ENCODE data around the gene NENF.
A peak's percentile ranks its signal among the peaks of the same experiment; 100 is the strongest.
"Not testable (repeated sequence)": the region's sequence is repeated elsewhere in the genome, so short reads cannot be mapped to it uniquely, and the experiment has no call there.

NENF gene

DNA sequence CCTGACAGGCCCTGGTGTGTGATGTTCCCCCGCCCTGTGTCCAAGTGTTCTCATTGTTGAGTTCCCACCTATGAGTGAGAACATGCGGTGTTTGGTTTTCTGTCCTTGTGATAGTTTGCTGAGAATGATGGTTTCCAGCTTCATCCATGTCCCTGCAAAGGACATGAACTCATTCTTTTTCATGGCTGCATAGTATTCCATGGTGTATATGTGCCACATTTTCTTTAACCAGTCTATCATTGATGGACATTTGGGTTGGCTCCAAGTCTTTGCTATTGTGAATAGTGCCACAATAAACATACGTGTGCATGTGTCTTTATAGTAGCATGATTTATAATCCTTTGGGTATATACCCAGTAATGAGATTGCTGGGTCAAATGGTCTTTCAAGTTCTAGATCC lies 43.1 kb downstream of the NENF start:
- H3K36me3 Mint-ChIP-seq; DNase-seq; H3K27ac Mint-ChIP-seq; ATAC-seq (replicated peaks); H3K9me3 Mint-ChIP-seq; H3K4me3 Mint-ChIP-seq: not testable (repeated sequence)
- Mint-ChIP-seq H3K27me3 (peaks cover 13 to 24% of the 10 kb centered on the region in 2 donors), H3K4me1 (peaks cover 8 to 19% of the 10 kb centered on the region in 2 donors)

- Mint-ChIP-seq H3K4me1 (peaks cover 11 to 27% of the 10 kb centered on the region in 2 donors), H3K27me3 (peaks cover 15 to 19% of the 10 kb centered on the region in 2 donors), H3K9me3 (no peaks in the 10 kb centered on the region), H3K4me3 (peak overlapping the region in 1 of 2 donors; percentile 45), H3K36me3 (no peaks in the 10 kb centered on the region), H3K27ac (no peak overlapping the region)
- DNase-seq, result peak; percentile 71
- ATAC-seq (replicated peaks), result peak; percentile 95
Measured at GRCh38 chr1:212477014-212477679, 44.4 kb downstream of the NENF start.

DNA sequence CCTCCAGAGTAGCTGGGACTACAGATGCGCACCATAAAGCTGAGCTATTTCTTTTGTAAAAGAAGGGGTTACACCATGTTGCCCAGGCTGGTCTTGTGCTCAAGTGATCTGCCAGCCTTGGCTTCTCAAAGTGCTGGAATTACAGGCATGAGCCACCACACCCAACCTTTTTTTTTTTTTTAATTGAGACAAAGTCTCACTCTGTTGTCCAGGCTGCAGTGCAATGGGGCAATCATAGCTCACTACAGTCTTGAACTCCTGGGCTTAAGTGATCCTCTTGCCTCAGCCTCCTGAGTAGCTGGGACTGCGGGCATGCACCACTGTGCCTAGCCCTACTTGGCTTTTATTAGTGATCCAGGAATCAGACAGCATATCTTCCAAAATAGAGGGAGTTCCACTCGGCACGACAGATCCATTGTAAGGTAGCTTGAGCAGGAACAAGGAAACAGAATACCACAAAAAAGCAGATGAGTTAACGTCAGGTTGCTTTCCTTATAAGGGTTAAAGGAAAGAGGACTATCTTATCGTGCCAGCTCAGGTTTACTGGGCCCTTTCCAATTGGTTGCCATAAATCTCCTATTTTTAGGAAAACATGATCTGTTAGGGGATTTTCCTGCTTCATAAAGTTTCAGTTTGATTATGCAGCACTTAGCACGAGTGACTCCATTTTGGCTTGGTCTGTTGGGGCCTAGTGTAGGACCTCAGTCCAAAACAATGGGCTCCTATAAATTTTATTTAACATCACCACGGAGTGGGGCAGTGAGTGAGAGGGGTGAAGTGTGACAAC lies 45.2 kb downstream of the NENF start:
- Mint-ChIP-seq H3K9me3 (no peaks in the 10 kb centered on the region), H3K27ac (no peak overlapping the region), H3K4me3 (peak overlapping the region in 1 of 2 donors; percentile 45), H3K4me1 (peaks cover 13 to 34% of the 10 kb centered on the region in 2 donors), H3K36me3 (no peaks in the 10 kb centered on the region), H3K27me3 (peaks cover 11 to 17% of the 10 kb centered on the region in 2 donors)
- ATAC-seq (replicated peaks) (peak in 1 of 2 donors; percentile 16), DNase-seq (no peak)

DNA sequence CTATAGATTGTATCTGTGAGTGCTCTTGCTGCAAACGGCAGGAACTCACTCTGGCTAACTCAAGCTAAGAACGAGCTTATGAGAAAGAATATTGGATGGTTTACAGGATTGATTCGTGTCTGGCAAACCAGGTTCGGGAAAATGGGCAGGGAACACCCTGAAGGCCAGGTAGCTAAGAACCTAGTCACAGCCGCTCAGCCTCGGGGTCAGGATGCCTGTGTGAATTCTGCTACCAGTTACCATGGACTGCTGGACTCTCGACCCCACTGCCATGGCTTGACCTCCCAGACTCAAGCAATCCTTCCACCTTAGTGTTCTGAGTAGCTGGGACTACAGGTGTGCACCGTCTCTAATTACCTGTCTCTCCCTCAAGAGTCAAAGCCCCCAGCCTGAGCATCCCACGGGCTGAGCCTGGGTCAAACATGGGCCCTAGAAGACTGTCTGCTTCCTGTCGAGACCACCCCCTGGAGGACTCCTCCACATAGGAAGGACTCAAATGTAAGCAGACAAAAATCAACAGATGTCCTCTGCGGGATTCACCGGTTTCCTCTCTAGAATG lies 45.8 kb downstream of the NENF start:
- peaks cover 13 to 37% of the 10 kb centered on the region in 2 donors for H3K4me1 Mint-ChIP-seq
- H3K27ac Mint-ChIP-seq, result no peak overlapping the region
- no peaks in the 10 kb centered on the region for H3K36me3 Mint-ChIP-seq

DNA sequence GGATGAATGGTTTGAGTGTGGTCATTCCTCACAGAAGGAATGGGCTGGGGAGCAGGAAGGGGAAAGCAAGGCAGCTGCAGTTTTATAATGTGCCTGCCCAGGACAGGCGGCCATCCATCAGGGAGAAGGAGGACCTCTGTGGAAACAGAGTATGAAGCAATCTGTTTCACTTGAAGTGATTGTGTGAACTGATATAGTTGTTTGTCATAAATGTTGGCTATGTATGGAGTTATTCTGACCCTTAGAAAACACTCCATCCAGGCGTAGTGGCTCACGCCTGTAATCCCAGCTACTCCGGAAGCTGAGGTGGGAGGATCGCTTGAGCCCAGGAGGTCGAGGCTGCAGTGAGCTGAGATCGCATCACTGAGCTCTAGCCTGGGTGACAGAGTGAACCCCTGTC lies 46.5 kb downstream of the NENF start:
- Mint-ChIP-seq H3K4me3 (no peak overlapping the region), H3K27ac (no peak overlapping the region)
- DNase-seq, result no peak

More for the DNA sequence above, 45.8 kb downstream of the NENF start:
- no peak for DNase-seq
- ATAC-seq (replicated peaks), result no peak
- Mint-ChIP-seq H3K27me3 (peaks cover 11 to 17% of the 10 kb centered on the region in 2 donors), H3K9me3 (no peaks in the 10 kb centered on the region), H3K4me3 (no peak overlapping the region)

DNA sequence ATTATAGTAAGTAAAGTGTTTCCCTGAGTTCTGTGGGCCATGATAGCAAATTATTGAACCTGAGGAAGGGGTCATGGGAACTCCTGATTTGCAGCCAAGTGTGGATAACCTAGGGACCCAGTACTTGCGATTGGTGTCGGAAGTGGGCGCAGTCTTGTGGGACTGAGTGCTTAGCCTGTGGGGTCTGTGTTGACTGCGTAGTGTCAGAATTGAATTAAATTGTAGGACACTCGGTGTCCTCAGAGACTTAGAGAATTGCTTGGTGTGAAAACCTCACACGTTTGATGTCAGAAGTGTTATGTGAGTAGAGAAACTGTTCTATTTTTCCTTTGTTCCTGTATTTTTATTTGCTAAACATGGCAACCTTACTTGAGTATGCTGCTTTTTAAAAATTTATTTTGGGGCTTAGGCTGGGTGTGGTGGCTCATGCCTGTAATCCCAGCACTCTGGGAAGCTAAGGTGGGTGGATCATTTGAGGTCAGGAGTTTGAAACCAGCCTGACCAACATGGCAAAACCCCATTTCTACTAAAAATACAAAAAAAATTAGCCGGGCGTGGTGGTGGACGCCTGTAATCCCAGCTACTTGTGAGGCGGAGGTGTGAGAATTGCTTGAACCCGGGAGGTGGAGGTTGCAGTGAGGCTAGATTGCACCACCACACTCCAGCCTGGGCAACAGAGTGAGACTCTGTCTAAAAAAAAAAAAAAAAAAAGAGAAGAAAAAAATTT lies 48.2 kb downstream of the NENF start:
- H3K27ac Mint-ChIP-seq; H3K36me3 Mint-ChIP-seq; ATAC-seq (replicated peaks); H3K4me3 Mint-ChIP-seq; DNase-seq; H3K9me3 Mint-ChIP-seq: not testable (repeated sequence)
- H3K27me3 Mint-ChIP-seq, result peaks cover 11 to 17% of the 10 kb centered on the region in 2 donors
- peaks cover 16 to 41% of the 10 kb centered on the region in 2 donors for H3K4me1 Mint-ChIP-seq

More for the DNA sequence above, 46.5 kb downstream of the NENF start:
- peaks cover 11 to 17% of the 10 kb centered on the region in 2 donors for H3K27me3 Mint-ChIP-seq
- no peak for ATAC-seq (replicated peaks)
- H3K9me3 Mint-ChIP-seq, result no peaks in the 10 kb centered on the region
- H3K4me1 Mint-ChIP-seq, result peaks cover 13 to 37% of the 10 kb centered on the region in 2 donors
- H3K36me3 Mint-ChIP-seq, result no peaks in the 10 kb centered on the region

- peaks cover 16 to 46% of the 10 kb centered on the region in 2 donors for H3K4me1 Mint-ChIP-seq
- H3K27me3 Mint-ChIP-seq, result peaks cover 16 to 17% of the 10 kb centered on the region in 2 donors
- no peaks in the 10 kb centered on the region for H3K36me3 Mint-ChIP-seq
- no peak overlapping the region for H3K27ac Mint-ChIP-seq
- H3K4me3 Mint-ChIP-seq, result no peak overlapping the region
- no peak for DNase-seq
- no peaks in the 10 kb centered on the region for H3K9me3 Mint-ChIP-seq
- no peak for ATAC-seq (replicated peaks)
Measured at GRCh38 chr1:212481438-212481767, 48.7 kb downstream of the NENF start.

DNA sequence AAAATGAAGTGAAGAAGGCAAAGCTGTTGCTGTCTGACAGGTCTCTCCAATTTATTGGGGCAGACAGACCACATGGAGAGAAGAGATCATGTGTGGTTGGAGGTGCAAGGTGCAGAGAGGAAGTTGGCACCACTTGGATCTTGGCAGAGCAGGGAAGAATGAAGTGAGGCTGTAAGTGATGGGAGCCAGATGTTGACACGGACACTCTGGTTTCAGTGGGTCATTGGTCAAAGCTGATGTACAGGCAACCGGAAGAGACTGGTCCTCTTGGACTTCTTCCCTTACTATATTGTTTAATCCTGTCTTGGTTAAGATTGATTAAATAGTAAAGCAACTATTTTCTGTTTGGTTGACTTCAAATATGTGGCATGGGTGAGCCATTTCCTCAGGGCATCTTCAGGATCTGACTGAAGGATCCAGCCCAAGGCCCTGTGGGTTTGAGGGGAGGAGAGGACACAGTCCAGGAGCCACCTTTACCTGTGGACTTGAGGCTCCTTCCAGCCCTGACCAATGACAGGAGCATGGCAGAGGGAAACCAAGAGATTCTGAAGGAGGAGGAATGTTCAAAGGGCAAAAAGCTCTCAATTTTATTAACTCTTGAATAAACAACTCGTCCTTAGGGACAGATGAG lies 49.4 kb downstream of the NENF start:
- peak overlapping the region; percentile 4 for H3K27ac Mint-ChIP-seq
- peaks cover 13 to 16% of the 10 kb centered on the region in 2 donors for H3K27me3 Mint-ChIP-seq
- H3K4me3 Mint-ChIP-seq, result no peak overlapping the region
- H3K4me1 Mint-ChIP-seq, result peaks cover 13 to 42% of the 10 kb centered on the region in 2 donors
- DNase-seq (no peak), ATAC-seq (replicated peaks) (no peak)
- no peaks in the 10 kb centered on the region for H3K36me3 Mint-ChIP-seq
- H3K9me3 Mint-ChIP-seq, result no peaks in the 10 kb centered on the region

DNA sequence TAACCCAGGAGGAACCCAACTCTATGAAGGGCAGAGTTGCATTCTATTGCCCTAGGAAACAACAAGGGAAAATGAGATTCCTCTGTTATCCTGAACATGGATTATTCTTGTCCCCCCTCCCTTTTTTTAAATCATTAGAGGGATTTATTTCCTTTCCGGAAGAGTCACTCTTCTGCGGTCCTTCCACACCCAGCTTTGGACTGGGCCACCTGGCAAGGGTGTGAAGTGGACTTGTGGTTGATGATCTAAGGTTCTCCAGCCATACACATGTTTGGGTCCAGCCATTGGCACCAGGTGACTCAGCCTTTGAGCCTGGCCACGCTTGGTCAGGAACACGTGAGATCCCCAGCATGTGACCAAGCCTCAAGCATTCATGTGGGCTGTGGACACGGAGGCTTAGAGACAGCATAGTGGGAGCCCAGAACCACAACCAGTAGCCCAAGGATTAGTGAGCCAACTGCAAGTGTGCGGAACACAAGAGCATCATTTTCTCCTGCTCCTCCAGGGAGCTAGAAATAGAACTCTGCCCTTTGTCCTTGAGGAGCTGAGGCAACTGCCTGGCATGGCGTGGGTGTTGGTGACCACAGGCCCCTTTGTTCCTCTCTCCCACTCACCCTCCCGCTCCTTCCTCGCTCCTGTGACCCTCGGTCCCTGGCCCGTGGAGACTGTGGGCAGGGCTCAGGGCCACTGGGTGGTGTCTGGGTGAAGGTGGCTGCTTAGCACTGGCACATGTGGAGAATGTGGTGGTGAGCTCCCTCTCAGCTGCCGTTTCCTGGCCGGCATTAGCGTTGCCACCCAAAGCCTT lies 50.1 kb downstream of the NENF start:
- Mint-ChIP-seq H3K27me3 (peaks cover 12 to 16% of the 10 kb centered on the region in 2 donors), H3K27ac (no peak overlapping the region), H3K9me3 (no peaks in the 10 kb centered on the region), H3K36me3 (no peaks in the 10 kb centered on the region), H3K4me1 (peaks cover 10 to 36% of the 10 kb centered on the region in 2 donors), H3K4me3 (no peak overlapping the region)
- no peak for ATAC-seq (replicated peaks)
- DNase-seq, result no peak

- no peaks in the 10 kb centered on the region for H3K9me3 Mint-ChIP-seq
- DNase-seq (no peak), ATAC-seq (replicated peaks) (no peak)
- peak overlapping the region; percentile 15 for H3K27ac Mint-ChIP-seq
- peaks cover 12 to 39% of the 10 kb centered on the region in 2 donors for H3K4me1 Mint-ChIP-seq
- H3K27me3 Mint-ChIP-seq, result peaks cover 0 to 10% of the 10 kb centered on the region in 2 donors
- H3K4me3 Mint-ChIP-seq, result no peak overlapping the region
- no peaks in the 10 kb centered on the region for H3K36me3 Mint-ChIP-seq
Measured at GRCh38 chr1:212484701-212485570, 52.2 kb downstream of the NENF start.

DNA sequence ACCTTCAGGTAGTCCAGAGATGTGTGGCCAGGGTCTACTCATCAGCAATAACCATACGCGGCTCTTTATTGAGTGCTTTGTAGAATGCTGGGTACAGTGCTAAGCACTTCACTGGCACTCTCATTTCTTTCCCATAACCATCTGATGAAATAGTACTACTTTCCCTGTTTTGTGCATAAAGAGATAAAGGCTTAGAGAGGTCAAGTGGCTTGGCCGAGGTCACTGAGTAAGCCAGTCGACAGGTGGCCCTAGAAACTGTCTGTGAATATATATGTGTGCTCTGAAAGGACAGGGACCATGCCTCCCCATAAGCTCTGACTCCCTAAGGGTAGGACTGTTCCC lies 52.8 kb downstream of the NENF start:
- no peak for ATAC-seq (replicated peaks)

DNA sequence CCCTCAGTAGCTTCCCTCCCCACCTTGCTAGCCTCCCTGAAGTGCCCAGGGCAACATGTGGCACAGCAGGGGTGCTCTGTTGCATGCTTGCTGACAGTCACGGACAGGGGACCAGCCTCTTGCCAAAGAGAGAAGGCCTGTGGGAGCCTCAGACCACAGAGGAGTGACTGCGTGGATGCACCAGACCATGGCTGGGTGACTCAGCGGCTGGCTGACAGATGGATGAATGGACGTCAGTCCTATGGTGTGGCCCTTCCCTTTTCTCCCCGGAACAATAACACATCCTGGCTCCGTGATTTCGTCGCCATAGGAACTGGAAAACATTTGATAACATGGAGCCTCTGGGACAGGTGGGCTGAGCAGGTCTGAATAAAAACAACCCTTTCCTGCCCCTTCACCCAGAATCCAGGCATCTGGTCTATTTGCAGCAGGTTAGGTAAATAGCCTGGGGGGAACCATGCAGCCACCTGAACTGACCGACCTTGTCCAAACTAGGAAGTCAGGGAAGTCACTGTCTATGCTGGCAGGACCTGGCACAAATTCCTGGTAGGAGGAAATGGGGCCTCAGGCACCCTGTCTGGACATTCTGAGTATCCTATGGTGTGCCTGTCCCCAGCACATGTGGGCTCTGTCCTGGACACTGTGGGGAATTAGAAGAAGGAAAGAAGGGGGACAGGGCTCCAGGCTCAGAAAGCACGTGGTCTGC lies 53.3 kb downstream of the NENF start:
- ATAC-seq (replicated peaks) (peak; percentile 86 to 87), DNase-seq (peak; percentile 57)
- H3K4me1 Mint-ChIP-seq, result peaks cover 10 to 33% of the 10 kb centered on the region in 2 donors
- no peak overlapping the region for H3K4me3 Mint-ChIP-seq
- H3K9me3 Mint-ChIP-seq, result no peaks in the 10 kb centered on the region
- peak overlapping the region; percentile 15 for H3K27ac Mint-ChIP-seq
- H3K36me3 Mint-ChIP-seq, result no peaks in the 10 kb centered on the region
- H3K27me3 Mint-ChIP-seq, result peaks cover 2 to 10% of the 10 kb centered on the region in 2 donors

More for the DNA sequence above, 52.8 kb downstream of the NENF start:
- Mint-ChIP-seq H3K27ac (peak overlapping the region; percentile 15), H3K4me1 (peaks cover 12 to 39% of the 10 kb centered on the region in 2 donors), H3K27me3 (peaks cover 0 to 10% of the 10 kb centered on the region in 2 donors), H3K9me3 (no peaks in the 10 kb centered on the region), H3K36me3 (no peaks in the 10 kb centered on the region), H3K4me3 (no peak overlapping the region)
- DNase-seq, result no peak

Measured in stimulated activated naive B cell treated with anti-CD40 and anti-IgM and Interleukin-4, amounts not matched to agents 10 μg/mL and 1 μg/mL and 100 μg/mL, for 72 hours (primary cell).